ENCODE measurements around the gene PLEKHN1. TPM values are rescaled to one million over a fixed set of nuclear protein-coding genes. Genes with fewer than 3 reads are reported as not detected.

Gene PLEKHN1
- total RNA-seq, 1 donor from 2014 or later = 6.8 TPM

DNA sequence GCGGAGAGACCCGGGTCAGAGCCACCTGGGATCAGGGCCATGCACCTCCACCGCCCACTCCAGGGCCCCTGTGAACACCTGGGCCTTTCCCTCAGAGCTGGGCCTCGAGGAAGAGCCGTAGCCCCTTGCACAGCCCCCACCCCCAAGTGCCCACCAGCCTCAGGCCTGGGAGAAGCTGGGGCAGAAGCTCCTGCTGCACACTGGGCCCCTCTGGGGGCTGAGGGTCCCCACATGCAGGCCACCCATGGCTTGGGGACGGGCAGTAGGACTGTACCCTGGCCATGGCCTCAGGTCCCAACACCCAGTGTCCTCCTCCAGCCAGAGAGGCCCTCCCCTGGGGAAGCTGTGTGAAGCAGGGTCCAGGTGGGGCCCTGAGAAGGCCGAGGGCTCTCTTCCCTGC lies 13.7 kb upstream of the PLEKHN1 start:
- DNase-seq (ENCODE audit: low read depth) = no peak
- TF ChIP-seq, protein P1, sequence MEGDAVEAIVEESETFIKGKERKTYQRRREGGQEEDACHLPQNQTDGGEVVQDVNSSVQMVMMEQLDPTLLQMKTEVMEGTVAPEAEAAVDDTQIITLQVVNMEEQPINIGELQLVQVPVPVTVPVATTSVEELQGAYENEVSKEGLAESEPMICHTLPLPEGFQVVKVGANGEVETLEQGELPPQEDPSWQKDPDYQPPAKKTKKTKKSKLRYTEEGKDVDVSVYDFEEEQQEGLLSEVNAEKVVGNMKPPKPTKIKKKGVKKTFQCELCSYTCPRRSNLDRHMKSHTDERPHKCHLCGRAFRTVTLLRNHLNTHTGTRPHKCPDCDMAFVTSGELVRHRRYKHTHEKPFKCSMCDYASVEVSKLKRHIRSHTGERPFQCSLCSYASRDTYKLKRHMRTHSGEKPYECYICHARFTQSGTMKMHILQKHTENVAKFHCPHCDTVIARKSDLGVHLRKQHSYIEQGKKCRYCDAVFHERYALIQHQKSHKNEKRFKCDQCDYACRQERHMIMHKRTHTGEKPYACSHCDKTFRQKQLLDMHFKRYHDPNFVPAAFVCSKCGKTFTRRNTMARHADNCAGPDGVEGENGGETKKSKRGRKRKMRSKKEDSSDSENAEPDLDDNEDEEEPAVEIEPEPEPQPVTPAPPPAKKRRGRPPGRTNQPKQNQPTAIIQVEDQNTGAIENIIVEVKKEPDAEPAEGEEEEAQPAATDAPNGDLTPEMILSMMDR (conservative IDR thresholded peaks at IDR 0.05; ENCODE audit: low read depth, low read length) = no peak
- no peak overlapping the region for H3K4me3 ChIP-seq (ENCODE audit: low read depth, low read length)

DNA sequence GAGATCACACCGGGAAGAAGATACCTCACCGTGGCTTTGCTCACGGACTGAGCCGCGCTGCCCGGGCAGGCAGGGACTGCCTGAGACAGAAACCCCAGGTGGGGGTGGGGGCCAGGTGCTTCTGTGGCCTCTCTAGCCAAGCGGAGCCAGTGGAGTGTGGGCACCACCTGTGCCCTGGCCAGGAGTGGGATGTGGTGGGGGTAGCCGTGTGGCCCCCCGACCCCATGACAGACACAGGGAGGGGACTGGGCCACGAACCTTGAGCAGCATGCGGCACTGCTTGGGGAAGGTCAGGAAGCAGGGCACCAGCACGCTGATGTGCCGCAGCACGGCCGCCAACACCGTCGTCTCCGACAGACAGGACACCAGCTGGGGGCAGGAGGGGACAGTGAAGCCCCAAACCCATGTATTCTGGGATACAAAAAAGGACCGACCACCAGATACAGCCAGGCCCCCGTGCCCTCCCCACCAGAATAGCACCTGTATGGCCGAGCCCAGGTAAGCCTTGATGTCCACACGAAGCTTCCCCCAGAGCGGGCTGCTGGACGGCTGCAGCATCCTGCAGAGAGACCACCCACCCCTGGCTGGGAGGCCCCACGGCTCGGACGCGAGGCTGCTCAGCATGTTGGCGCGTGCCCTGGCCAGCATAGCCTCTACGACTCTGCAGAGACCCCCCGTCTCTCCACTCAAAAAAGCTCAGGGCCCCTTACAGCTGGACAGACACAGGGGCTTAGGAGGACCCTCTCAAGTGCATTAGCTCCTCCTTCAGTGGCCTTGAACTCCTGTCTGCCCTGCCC lies 12.6 kb upstream of the PLEKHN1 start:
- TF ChIP-seq, protein P1 (conservative IDR thresholded peaks at IDR 0.05; ENCODE audit: low read depth, low read length) = no peak

DNA sequence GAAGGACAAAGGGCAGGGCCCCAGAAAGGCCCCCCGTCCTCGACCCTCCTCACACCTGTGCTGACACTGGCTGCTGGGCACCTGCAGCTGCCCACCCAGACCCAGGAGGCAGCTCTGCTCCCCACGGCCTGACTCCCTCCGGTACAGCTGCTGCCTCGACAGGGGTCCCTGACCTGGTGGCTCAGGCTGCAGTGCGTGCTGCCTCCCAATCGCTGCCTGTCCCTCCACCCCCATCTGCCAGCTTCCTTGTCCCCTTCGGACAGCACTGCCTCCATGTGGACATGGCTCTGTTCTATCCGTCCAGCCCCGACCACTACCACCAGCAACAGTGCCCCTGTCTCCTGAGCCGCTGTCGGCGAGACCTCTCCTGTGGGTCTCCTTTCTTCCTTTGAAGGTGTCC lies 11.4 kb upstream of the PLEKHN1 start:
- TF ChIP-seq, protein P1 (conservative IDR thresholded peaks at IDR 0.05; ENCODE audit: low read depth, low read length) = no peak
- DNase-seq (ENCODE audit: low read depth) = no peak
- no peak overlapping the region for H3K4me3 ChIP-seq (ENCODE audit: low read depth, low read length)

More for the DNA sequence above, 12.6 kb upstream of the PLEKHN1 start:
- DNase-seq (ENCODE audit: low read depth) = no peak
- H3K4me3 ChIP-seq (ENCODE audit: low read depth, low read length) = no peak overlapping the region

- TF ChIP-seq, protein P1 (conservative IDR thresholded peaks at IDR 0.05; ENCODE audit: low read depth, low read length) = no peak
- H3K4me3 ChIP-seq (ENCODE audit: low read depth, low read length) = no peak overlapping the region
- DNase-seq (ENCODE audit: low read depth) = no peak
These were observed 10.8 kb upstream of the PLEKHN1 start for GRCh38 chr1:955474-955873.

DNA sequence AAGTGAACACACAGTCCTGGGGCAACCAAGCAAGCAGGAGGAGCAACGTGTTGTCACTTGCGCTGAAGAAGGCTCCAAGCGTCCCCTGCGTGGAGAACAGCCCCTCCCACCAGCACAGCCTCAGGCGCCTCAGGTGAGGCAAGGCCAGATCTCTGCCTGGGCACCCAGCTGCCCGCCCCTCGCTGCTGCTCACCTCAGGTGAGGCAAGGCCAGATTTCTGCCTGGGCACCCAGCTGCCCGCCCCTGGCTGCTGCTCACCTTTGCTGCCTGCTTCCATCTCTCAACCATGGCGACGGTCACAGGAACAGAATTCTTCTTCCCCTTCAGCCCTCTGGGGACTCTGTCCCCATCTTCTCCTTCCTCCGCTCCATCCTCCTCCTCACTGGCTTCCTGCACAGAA lies 9.6 kb upstream of the PLEKHN1 start:
- no peak for DNase-seq (ENCODE audit: low read depth)
- TF ChIP-seq, protein P1 (conservative IDR thresholded peaks at IDR 0.05; ENCODE audit: low read depth, low read length) = no peak
- no peak overlapping the region for H3K4me3 ChIP-seq (ENCODE audit: low read depth, low read length)

DNA sequence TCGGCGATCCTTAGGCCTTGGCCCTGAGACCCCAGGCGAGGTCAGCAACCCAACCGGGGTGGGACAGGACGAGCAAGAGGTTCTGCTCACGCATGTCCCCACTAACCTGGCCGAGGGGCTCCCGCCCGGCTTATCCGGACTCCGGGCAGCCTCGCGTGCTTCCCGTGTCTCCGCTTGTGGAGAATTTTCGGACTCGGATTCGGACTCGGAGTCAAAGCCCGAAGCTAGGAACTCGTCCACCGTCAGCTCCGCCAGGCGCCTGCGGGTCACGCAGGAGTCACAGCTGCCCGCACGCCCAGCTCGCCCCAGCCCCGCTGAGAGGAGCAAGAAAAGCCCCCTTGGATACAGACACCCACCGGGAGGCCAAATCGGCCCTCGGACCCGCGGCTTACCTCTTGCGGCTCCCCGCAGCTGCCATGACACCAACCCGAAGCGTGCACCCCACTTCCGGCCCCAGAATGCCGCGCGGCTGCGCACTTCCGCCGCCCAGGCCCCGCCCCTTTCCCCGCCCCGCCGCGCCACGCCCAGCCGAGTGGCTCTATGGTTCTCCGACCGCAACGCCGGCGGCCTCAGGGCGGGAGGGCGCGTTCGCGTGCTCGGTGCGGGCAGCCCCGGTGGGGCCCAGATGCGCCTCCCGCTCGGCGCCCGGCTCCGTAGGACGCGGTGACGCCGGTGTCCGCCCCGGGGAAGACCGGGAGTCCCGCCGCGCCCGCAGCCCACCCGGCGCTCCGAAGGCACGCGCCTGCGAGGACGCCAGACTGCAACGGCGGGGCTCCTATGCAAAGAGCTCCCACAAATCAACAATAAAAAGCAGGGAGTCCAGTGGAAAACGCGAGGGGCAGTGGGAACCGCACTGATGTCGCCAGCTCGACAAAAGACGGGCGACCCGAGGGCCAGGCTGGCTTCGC lies 7.2 kb upstream of the PLEKHN1 start, which contains the start of gene NOC2L:
NOC2L (minus strand) TSS at position 434 of the 908 bp plus-strand sequence; CDS start at position 418, 16 bp downstream.
- no peak for DNase-seq (ENCODE audit: low read depth)
- H3K4me3 ChIP-seq (ENCODE audit: low read depth, low read length) = peak within 1 kb of the TSS; percentile 99
- TF ChIP-seq, protein P1 (conservative IDR thresholded peaks at IDR 0.05; ENCODE audit: low read depth, low read length) = no peak
